Endothelial cell of umbilical vein (primary cell): ENCODE measurements around the gene COL13A1. TPM values are rescaled to one million over a fixed set of nuclear protein-coding genes. Genes with fewer than 3 reads are reported as not detected.

Experiments
- BruUV-seq: library from RNA; stranded (reverse); fragments of 400-500 nt; replicated peaks from 2 replicates; lab custom pipeline; 2021; lab: Mats Ljungman, UMichigan
- CTCF ChIA-PET: fragments of 300-600, 350-600 bp; sonication (Branson Sonifier 250); formaldehyde crosslinking; loops from one replicate; lab custom pipeline; 2021; ENCODE audit warnings: antibody characterized with exemption, inconsistent platforms; lab: Charles Lee
- POLR2A ChIA-PET: fragments of 300-600, 350-600 bp; sonication (Branson Sonifier 250); formaldehyde crosslinking; loops from one replicate; lab custom pipeline; 2021; ENCODE audit warnings: antibody characterized with exemption, inconsistent platforms; lab: Charles Lee
- DNase-seq: peaks from one replicate; pipeline ENCODE4 v3.0.0-alpha.2; 2011; ENCODE audit warnings: low read depth, low spot score
- FAIRE-seq: peaks from 2 replicates; lab custom pipeline; 2011; peaks lifted over from hg19 to GRCh38; lab: Jason Lieb, UNC
- H2AFZ ChIP-seq: 2 replicates; pipeline ENCODE4 v1.6.0; 2012; ENCODE audit warnings: low read depth, low read length, control low read depth, inconsistent platforms
- H3K27ac ChIP-seq: 2 replicates; pipeline ENCODE4 v1.5.1; 2011; ENCODE audit warnings: low read depth, mild to moderate bottlenecking, control low read depth, low read length, moderate library complexity; ENCODE audit not compliant: insufficient read depth
- H3K27me3 ChIP-seq, 2 experiments: 2 replicates each; pipeline versions ENCODE4 v1.6.0 to v1.6.1; 2011; ENCODE audit warnings: low read length in 2 of 2, mixed read lengths in 1 of 2; ENCODE audit not compliant: control insufficient read depth in 2 of 2, insufficient read depth in 2 of 2
- H3K36me3 ChIP-seq, 2 experiments: 2 replicates in 1 of 2; 3 replicates in 1 of 2; pipeline ENCODE4 v1.5.1; 2011; ENCODE audit warnings: low read length in 2 of 2, mild to moderate bottlenecking in 1 of 2, moderate library complexity in 1 of 2; ENCODE audit not compliant: control insufficient read depth in 2 of 2, insufficient read depth in 2 of 2; ENCODE audit errors: extremely low read depth in 1 of 2
- H3K4me1 ChIP-seq: 3 replicates; pipeline ENCODE4 v1.5.1; 2011; ENCODE audit warnings: mild to moderate bottlenecking, low read length; ENCODE audit not compliant: control insufficient read depth, insufficient read depth; ENCODE audit errors: extremely low read depth
- H3K4me2 ChIP-seq: 2 replicates; pipeline ENCODE4 v1.6.1; 2011; ENCODE audit warnings: low read length, control low read depth, mixed read lengths; ENCODE audit not compliant: insufficient read depth
- H3K4me3 ChIP-seq, 3 experiments: fragments of 200-600 bp in 1 of 3; sonication (generic), shearing (Covaris generic) in 1 of 3; replicated peaks in 1 of 3; 2 replicates each; pipeline ENCODE4 v1.5.1; 2011 to 2016; ENCODE audit warnings: control low read depth in 3 of 3, low read length in 3 of 3, mild to moderate bottlenecking in 2 of 3, inconsistent platforms in 1 of 3, low read depth in 1 of 3, moderate library complexity in 1 of 3; ENCODE audit not compliant: insufficient read depth in 1 of 3
- H3K79me2 ChIP-seq: 2 replicates; pipeline ENCODE4 v1.6.0; 2012; ENCODE audit warnings: low read length, inconsistent platforms; ENCODE audit not compliant: control insufficient read depth, insufficient read depth
- H3K9ac ChIP-seq: replicated peaks from 2 replicates; pipeline ENCODE3; 2011; ENCODE audit warnings: low read length, control low read depth; ENCODE audit not compliant: insufficient read depth; ENCODE audit errors: extremely low read depth
- H3K9me1 ChIP-seq: replicated peaks from 3 replicates; pipeline ENCODE4 v1.6.0; 2011; ENCODE audit warnings: mild to moderate bottlenecking, low read length; ENCODE audit not compliant: control insufficient read depth, insufficient read depth; ENCODE audit errors: extremely low read depth
- H3K9me3 ChIP-seq: replicated peaks from 2 replicates; pipeline ENCODE4 v1.5.1; 2012; ENCODE audit warnings: low read length, inconsistent platforms; ENCODE audit not compliant: control insufficient read depth, insufficient read depth
- H4K20me1 ChIP-seq: replicated peaks from 2 replicates; pipeline ENCODE3; 2011; ENCODE audit warnings: mild to moderate bottlenecking, low read length; ENCODE audit not compliant: control insufficient read depth, insufficient read depth; ENCODE audit errors: extremely low read depth
- CTCF ChIP-seq, 2 donors: IDR thresholded peaks; 1 replicate in 1 of 2; 2 replicates in 1 of 2; pipeline ENCODE4 v1.5.1; 2011; ENCODE audit warnings: low read length in 2 of 2, mild to moderate bottlenecking in 2 of 2, moderate library complexity in 2 of 2, control low read depth in 1 of 2, inconsistent platforms in 1 of 2, low read depth in 1 of 2; ENCODE audit not compliant: insufficient read depth in 1 of 2; ENCODE audit errors: extremely low read depth in 1 of 2
- EZH2 ChIP-seq: IDR thresholded peaks from 2 replicates; pipeline ENCODE4 v1.6.1; 2012; ENCODE audit warnings: borderline replicate concordance, low read depth, mild to moderate bottlenecking, moderate library complexity, low read length, inconsistent platforms; ENCODE audit not compliant: severe bottlenecking
- FOS ChIP-seq: IDR thresholded peaks from 2 replicates; pipeline ENCODE4 v1.6.1; 2011; ENCODE audit warnings: mild to moderate bottlenecking, low read length, moderate library complexity, borderline replicate concordance; ENCODE audit not compliant: insufficient read depth
- GATA2 ChIP-seq: IDR thresholded peaks from 2 replicates; pipeline ENCODE4 v1.7.0; 2011; ENCODE audit warnings: low read depth, mild to moderate bottlenecking, moderate library complexity, mixed read lengths, low read length; ENCODE audit not compliant: insufficient read length, insufficient read depth
- JUN ChIP-seq: IDR thresholded peaks from 2 replicates; pipeline ENCODE4 v1.6.1; 2011; ENCODE audit warnings: borderline replicate concordance, low read depth; ENCODE audit not compliant: insufficient read length, insufficient read depth
- MAX ChIP-seq: IDR thresholded peaks from 2 replicates; pipeline ENCODE4 v1.6.1; 2011; ENCODE audit not compliant: insufficient read depth, insufficient read length
- MYC ChIP-seq: IDR thresholded peaks from one replicate; pipeline ENCODE4 v1.6.1; 2011; ENCODE audit warnings: mild to moderate bottlenecking, low read depth, low read length
- POLR2A ChIP-seq: IDR thresholded peaks from 2 replicates; pipeline ENCODE4 v1.6.1; 2012; ENCODE audit warnings: low read depth, mild to moderate bottlenecking, control low read depth, low read length
- POLR2AphosphoS5 ChIP-seq: IDR thresholded peaks from 2 replicates; pipeline ENCODE4 v1.6.1; 2012; ENCODE audit warnings: low read depth, mild to moderate bottlenecking, control low read depth, low read length, moderate library complexity; ENCODE audit not compliant: insufficient read depth
- dilution Hi-C: fragments of 300-500 bp; cut with MboI; formaldehyde crosslinking; loops from one replicate; pipeline ENCODE4 v1.15.0; 2019; ENCODE audit warnings: low sequenced_read_pairs; ENCODE audit not compliant: extremely low pct_ligation_motif_present
- intact Hi-C: fragments of 100-400 bp; cut with micrococcal nuclease; formaldehyde crosslinking; loops from one replicate; pipeline ENCODE4 v1.10.0; 2022
- polyA plus RNA-seq, 4 experiments: library from polyadenylated mRNA; depleted of rRNA in 3 of 4; stranded (reverse) in 3 of 4; unstranded in 1 of 4; fragments of >200 nt; gene quantifications; 2 replicates each; pipeline versions ENCODE4 v1.2.1 to v1.2.3, GENCODE V29; 2011 to 2012; ENCODE audit warnings: missing spikeins in 1 of 4
- total RNA-seq: library from RNA; stranded (reverse); gene quantifications from 2 replicates; pipeline ENCODE4 v1.2.3, GENCODE V29; 2021

Gene COL13A1
- total and polyA plus RNA-seq, 2 donors (not counting 3 experiments of a cell fraction or from before 2014, with no cell fraction given), result 21.4 to 47.5 TPM

GRCh38 chr10:69878951-69879350, 77.2 kb downstream of the COL13A1 start:
- Histone ChIP-seq H3K79me2 (no peaks in the 10 kb centered on the region), H3K27ac (no peak overlapping the region), H3K4me2 (no peak overlapping the region), H4K20me1 (no peaks in the 10 kb centered on the region), H3K36me3 (no peaks in the 10 kb centered on the region), H3K27me3 (no peaks in the 10 kb centered on the region), H3K4me3 (no peak overlapping the region), H3K9me1 (no peaks in the 10 kb centered on the region), H3K4me1 (peaks cover 9% of the 10 kb centered on the region), H2AFZ (no peak overlapping the region), H3K9ac (no peak overlapping the region), H3K9me3 (no peaks in the 10 kb centered on the region)
- intact Hi-C loops, result no loop called here
- no peak for DNase-seq
- TF ChIP-seq MYC, result no peak
- no peak for TF ChIP-seq JUN
- TF ChIP-seq MAX, result no peak
- TF ChIP-seq CTCF (IDR thresholded peaks at IDR 0.05; ENCODE audit: extremely low read depth in 1 of 2, insufficient read depth in 1 of 2, low read depth in 1 of 2, low read length in 2 of 2), result no peak
- no peak for TF ChIP-seq FOS
- no peak for TF ChIP-seq POLR2AphosphoS5
- TF ChIP-seq EZH2, result no peak
- TF ChIP-seq POLR2A, result no peak
- no peak for TF ChIP-seq GATA2
- ChIA-PET CTCF (interaction anchor here (0.7 to 1.7 kb wide), 5 partner anchors 9 to 79 kb away, joined by 3 to 8 read pairs (median 4); no protein-coding TSS in a partner anchor), POLR2A (no interaction called here)
- dilution Hi-C loops, result no loop called here
- no TSS peak for BruUV-seq
- FAIRE-seq, result no peak
